Erythroblast (primary cell): ENCODE measurements around the gene SMIM41.

ENCODE experiments used
- GATA1 ChIP-seq: IDR thresholded peaks from 2 replicates; pipeline ENCODE4 v1.6.1; 2011; ENCODE audit warnings: low read depth, mild to moderate bottlenecking, control low read depth, low read length, moderate library complexity
- POLR2A ChIP-seq: IDR thresholded peaks from 2 replicates; pipeline ENCODE4 v1.6.1; 2011; ENCODE audit warnings: mild to moderate bottlenecking, low read length

- TF ChIP-seq POLR2A: no peak
- TF ChIP-seq GATA1: no peak
These were observed 61.8 kb downstream of the SMIM41 start for GRCh38 chr12:52141306-52141705.
